B cell (primary cell): ENCODE data around the gene CNTN4.

Source experiments
- CTCF ChIP-seq: fragments of 200-600 bp; IDR thresholded peaks from one replicate; pipeline ENCODE4 v1.8.0; 2022; ENCODE audit warnings: antibody characterized with exemption, mild to moderate bottlenecking
- EZH2 ChIP-seq: IDR thresholded peaks from 2 replicates; pipeline ENCODE4 v1.6.1; 2012; ENCODE audit warnings: borderline replicate concordance, low read depth, mild to moderate bottlenecking, moderate library complexity, low read length; ENCODE audit not compliant: insufficient read depth, poor library complexity, severe bottlenecking

DNA sequence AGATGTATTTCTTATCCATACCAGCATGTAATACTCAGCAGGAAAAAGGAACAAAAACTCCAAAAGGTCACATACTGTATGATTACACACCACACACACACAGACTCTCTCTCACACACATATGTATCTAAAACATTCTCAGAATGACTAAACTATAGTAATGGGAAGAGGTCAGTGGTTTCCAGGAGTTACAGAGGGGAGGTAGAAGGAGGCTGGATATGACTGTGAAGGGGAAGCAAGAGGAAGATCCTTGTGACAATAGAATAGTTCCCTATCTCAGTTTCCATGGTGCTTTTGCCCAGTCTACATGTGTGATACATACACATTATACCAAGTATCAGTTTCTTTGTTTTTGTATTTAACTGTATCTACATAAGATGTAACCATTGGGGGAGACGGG is 821.4 kb downstream of the CNTN4 start:
- TF ChIP-seq CTCF: no peak
- no peak for TF ChIP-seq EZH2
